Activated gamma-delta T cell (primary cell): ENCODE results near the gene CD81.

Experiments
- DNase-seq: peaks from one replicate; lab custom pipeline; 2025; lab: John Stamatoyannopoulos, UW

Gene CD81

GRCh38 chr11:2390091-2390724 is 13.1 kb downstream of the CD81 start:
- DNase-seq = no peak

GRCh38 chr11:2390725-2391151 is 13.6 kb downstream of the CD81 start:
- DNase-seq = no peak

- DNase-seq = no peak
Measured at GRCh38 chr11:2391181-2391975, 14.3 kb downstream of the CD81 start.

DNA sequence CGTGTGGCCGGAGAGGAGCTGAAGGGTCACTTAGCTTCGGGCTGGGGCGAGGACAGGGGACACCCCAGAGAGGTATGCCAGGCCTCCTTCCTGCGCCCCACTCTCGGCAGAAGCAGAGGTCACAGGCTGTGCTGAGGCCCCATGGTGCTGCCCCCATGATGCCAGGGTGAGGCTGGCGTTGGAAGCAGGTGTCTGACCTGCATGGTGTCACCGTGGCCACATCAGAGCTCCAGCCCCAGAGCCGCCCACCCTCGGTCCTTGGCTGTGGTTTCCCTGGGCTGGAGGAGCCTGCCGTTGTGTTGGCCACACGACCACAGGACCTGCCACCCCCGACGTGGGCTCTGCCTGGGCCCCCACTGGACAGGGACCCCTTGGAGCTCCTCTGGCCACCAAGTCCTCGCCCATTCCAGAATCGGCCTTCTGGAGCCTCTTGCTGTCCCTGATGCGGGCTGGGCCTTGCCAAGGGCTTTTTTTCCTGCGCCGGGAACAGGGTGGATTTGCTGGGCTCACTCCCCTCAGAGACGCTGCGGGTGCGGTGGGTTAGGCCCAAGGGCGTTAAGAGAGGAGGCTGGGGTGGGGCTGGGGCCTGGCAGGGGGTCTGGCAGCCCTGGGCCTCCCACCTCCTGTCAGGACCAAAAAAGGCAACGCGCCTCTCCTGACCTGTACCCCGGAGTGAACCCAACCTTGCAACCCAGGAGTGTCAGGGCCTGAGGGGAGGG is 15.3 kb downstream of the CD81 start:
- no peak for DNase-seq

DNA sequence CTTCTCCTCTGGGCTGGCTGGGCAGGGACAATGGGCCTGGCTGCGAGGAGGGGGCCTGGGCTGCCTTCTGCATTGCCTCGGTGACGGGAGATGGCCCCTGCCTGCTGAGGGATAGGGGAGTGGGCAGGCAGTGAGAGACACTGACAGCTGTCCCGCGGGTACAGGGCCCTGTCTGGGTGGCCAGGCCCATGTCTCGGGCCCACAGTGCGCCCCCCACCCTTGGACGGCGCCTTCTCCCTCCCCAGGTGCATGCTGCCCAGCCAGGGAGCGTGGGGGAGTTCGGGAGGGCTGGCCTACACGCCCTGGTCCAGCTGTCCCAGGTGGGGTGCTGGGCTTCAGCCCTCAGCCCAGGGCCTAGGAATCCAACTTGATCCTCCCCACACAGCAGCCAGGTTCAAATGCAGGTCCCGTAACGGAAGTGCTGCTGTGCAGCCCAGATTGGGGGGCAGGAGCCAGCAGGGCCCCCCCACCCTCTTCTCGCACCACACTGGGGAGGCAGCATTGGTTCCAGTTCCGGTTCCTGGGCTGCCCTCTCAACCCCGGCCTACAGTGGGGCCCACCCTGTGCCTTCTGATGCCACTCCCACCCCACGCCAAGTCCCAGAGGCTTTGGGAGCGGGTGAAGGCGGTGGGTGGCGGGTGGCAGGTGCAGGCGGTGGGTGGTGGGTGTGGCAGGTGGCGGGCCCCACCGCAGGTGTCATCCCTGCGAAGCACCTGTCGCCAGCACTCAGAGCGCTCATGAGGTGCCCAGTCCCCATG is 16.2 kb downstream of the CD81 start:
- no peak for DNase-seq

- no peak for DNase-seq
Measured at GRCh38 chr11:2393941-2394817, 17.1 kb downstream of the CD81 start.

DNA sequence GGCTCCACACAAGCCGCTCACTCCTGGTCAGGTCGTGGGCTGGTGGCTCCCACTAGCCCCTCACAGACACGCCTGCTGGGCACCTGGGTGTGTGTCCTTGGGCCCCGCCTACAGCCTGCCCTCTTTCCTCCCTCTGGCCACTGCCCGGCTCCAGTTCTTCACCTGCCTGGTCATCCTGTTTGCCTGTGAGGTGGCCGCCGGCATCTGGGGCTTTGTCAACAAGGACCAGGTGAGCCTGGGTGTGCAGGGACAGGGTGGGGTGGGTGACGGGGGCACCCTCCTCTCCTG is 17.7 kb downstream of the CD81 start:
- DNase-seq = no peak

DNA sequence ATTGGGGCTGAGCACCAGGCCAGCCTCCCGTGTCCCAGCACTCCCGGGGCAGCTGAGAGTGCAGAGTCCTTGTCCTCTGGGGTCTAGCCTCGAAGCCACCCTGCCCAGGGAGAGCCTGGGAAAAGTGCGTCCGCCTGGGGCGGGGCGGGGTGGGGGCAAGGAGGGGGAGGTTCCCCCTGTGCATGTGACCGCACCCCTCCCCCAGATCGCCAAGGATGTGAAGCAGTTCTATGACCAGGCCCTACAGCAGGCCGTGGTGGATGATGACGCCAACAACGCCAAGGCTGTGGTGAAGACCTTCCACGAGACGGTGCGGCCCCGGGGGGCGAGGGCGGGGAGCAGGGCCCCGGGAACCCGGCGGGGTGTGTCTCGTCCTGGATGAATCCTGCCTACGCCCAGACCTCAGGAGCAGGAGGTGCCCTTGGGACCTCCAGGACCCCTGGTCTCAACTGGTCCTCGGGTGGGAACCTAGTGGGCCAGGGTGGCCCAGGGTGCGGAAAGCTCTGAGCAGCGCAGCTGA is 18.2 kb downstream of the CD81 start:
- no peak for DNase-seq

DNA sequence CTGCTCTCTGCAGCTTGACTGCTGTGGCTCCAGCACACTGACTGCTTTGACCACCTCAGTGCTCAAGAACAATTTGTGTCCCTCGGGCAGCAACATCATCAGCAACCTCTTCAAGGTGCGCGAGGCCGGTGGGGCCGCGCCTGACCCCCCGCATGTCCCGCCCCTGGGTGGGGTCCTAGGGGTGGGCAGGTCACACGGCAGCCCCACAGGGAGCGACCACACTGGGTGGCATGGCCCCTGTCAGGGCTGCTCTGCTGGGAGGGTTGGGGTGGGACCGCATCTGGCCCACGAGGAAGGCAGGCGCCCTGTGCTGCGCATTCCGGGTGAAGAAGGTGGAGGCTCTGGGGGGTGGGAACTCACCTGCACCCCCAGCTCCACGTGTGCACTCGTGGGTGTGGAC is 18.7 kb downstream of the CD81 start:
- DNase-seq = no peak

DNA sequence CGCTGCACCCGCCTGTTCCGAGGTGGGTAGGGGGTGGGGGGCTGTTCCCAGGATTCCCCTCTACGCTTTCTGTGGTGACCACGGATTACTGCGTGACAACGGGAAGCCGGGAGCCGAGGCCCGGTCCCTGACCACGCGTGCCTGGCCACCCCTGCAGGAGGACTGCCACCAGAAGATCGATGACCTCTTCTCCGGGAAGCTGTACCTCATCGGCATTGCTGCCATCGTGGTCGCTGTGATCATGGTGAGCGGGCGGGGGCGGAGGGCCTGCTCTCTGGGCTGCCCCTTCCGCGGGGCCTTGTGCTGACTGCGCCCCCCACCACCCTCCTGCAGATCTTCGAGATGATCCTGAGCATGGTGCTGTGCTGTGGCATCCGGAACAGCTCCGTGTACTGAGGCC is 19.4 kb downstream of the CD81 start:
- no peak for DNase-seq

GRCh38 chr11:2397005-2397404 is 19.9 kb downstream of the CD81 start:
- no peak for DNase-seq

DNA sequence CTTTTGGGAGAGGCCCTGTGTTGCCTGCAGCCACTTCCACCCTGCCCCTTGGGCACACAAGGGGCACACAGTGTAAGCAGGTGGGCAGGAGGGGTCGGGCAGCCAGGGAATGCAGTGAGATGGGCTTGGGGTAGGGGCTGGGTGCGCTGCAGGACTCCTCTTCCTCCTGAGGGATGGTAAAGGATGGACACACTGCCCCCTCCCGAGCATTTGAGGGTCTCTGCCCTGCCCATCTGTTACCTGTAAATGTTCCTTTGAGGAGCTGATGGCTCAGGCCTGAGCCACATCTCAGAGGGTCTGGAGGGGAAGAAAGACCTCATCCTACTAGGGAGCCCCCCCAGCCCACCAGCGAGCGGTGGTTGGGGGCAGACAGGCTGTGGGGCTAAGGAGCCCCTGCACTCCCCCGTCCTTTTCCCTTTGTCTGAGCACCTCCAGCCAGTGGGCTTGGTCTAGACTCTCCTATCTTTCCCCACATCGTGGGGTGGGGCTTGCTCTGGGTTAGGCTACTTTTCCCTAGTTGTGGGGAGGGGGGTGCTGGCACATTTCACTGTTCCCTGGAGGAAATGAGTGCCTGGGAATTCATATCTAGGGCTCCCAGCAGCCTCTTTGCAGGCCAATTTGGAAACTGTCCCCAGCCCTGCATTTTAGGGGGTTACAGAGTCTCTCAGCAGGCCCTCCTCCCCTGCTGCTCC is 21.7 kb downstream of the CD81 start:
- no peak for DNase-seq

GRCh38 chr11:2399488-2400068 is 22.5 kb downstream of the CD81 start:
- DNase-seq = no peak

GRCh38 chr11:2400069-2400761 is 23.1 kb downstream of the CD81 start, which contains the start of gene TSSC4:
TSS of gene TSSC4 (plus strand) at chr11:2400750. CDS start at chr11:2402634, 1,884 bp downstream.
- peak; percentile 100 for DNase-seq

DNA sequence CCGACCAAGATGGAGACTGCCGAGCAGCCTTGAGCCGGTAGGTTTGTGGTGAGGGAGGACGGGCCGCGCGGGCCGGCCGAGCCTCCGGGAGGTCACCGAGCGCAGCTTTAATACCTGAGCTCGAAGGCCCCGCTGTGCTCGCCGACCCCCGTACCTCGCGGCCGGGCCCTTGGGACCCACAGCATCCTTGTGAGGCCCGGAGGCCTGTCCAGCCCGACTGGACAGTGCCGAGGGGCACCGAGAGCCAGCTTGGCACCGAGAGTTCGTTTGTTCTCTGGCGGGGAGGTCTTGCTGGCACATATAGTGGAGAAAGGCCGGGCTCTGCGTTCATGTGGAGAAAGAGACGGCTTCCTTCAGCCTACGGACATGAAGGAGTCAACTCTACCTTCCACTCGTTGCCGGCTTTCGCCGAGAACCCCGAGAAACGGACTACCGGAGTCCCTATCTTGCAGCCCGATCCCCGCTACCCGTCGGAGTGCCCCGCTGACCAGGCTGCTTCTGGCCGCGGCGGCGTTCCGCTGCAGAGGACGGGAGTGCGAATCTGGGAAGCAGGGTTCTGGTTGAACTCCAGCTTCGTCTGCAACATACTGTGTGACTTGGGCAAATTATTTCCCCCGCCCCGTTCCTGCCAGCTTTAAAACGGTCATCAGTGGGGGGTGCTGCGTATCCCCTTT is 23.8 kb downstream of the CD81 start:
- no peak for DNase-seq

- DNase-seq = no peak
Measured at GRCh38 chr11:2401436-2401984, 24.4 kb downstream of the CD81 start.

DNA sequence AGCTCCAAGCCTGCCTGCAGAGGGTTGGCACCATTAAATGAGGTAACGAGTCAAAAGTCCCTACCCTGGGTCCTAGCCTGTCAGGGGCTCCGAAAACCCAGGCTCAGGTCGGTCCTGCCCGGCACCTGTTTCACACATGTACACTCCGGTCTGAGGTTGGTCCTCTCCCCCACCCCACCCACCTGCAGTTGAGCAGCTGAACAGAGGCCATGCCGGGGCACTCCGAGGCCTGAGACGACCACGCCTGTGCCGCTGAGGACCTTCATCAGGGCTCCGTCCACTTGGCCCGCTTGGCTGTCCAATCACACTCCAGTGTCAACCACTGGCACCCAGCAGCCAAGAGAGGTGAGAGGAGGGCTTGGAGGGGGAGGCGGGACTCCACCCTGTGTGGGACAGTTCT is 25.0 kb downstream of the CD81 start:
- DNase-seq = no peak

DNA sequence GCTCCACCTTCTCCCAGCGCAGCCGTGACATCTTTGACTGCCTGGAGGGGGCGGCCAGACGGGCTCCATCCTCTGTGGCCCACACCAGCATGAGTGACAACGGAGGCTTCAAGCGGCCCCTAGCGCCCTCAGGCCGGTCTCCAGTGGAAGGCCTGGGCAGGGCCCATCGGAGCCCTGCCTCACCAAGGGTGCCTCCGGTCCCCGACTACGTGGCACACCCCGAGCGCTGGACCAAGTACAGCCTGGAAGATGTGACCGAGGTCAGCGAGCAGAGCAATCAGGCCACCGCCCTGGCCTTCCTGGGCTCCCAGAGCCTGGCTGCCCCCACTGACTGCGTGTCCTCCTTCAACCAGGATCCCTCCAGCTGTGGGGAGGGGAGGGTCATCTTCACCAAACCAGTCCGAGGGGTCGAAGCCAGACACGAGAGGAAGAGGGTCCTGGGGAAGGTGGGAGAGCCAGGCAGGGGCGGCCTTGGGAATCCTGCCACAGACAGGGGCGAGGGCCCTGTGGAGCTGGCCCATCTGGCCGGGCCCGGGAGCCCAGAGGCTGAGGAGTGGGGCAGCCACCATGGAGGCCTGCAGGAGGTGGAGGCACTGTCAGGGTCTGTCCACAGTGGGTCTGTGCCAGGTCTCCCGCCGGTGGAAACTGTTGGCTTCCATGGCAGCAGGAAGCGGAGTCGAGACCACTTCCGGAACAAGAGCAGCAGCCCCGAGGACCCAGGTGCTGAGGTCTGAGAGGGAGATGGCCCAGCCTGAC is 26.0 kb downstream of the CD81 start:
- no peak for DNase-seq
